MM.1S (cell line): ENCODE results near the gene ELP4.

Experiments
- CTCF ChIP-seq: fragments of 300-600 bp; sonication (generic); IDR thresholded peaks from 2 replicates; pipeline ENCODE4 v1.5.1; 2016; ENCODE audit warnings: antibody characterized with exemption, low read length, mixed read lengths
- EZH2 ChIP-seq: fragments of 300-600 bp; sonication (generic); optimal IDR thresholded peaks from 2 replicates; pipeline ENCODE3; 2017; ENCODE audit warnings: low read depth, mild to moderate bottlenecking, antibody characterized with exemption, low read length, mixed read lengths
- EZH2phosphoT487 ChIP-seq: fragments of 300-600 bp; sonication (generic); IDR thresholded peaks from 2 replicates; pipeline ENCODE4 v1.6.1; 2018; ENCODE audit warnings: antibody characterized with exemption, low read length

DNA sequence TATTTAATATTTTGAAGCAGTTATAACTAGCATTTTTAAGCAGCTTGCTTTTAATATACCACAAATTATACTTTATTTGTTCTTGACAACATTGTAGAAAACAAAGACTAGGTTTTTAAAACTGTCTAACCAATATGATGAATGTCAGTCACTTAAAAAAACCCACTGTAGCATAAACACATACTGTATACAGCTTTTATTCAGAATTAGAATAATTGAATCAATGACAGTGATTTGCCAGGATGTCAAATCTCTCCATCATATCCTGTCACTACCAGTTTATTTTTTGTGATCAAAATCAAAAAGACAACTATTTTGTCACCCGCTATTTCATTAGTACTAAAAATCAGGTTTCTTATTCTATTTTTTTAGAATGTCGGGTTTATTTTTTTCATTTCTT, 275.0 kb downstream of the ELP4 start:
- TF ChIP-seq EZH2phosphoT487, result no peak
- no peak for TF ChIP-seq EZH2
- no peak for TF ChIP-seq CTCF
